ENCODE measurements around the gene IQCM.

The IQCM gene

DNA sequence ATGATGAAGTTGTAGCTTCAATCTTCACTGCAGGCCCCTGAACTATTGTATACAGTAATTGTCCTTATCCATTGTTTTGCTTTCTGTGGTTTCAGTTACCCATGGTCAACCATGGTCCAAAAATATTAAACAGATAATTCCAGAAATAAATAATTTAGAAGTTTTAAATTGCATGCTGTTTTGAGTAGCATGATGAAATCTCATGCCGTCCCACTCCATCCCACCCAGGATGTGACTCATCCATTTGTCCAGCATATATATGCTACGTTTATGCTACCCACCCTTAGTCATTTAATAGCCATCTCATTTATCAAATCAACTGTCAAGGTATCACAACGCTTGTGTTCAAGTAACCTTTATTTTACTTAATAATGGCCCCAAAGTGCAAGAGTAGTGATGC, 34.5 kb downstream of the IQCM start:
- DNase-seq (ENCODE audit: low read depth, low spot score) = no peak

DNA sequence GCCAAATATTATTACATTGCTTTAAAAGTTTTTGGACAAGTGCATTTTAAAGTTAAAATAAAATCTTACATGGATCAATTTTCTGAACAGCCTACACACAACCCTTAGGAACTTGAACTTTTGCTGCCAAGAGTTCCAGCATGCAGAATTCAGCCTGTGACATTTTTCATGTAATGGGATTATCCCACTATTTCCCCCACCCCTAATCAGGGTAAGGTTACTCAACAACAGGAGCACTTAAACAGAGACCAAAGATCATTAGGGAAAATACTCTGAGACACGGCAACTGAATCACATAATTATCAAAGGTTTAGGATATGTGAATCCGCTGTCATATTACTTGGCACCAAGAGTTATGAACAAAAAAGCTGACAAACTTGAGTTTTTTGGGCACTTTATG, 47.2 kb downstream of the IQCM start:
- DNase-seq (ENCODE audit: low read depth, low spot score) = no peak

DNA sequence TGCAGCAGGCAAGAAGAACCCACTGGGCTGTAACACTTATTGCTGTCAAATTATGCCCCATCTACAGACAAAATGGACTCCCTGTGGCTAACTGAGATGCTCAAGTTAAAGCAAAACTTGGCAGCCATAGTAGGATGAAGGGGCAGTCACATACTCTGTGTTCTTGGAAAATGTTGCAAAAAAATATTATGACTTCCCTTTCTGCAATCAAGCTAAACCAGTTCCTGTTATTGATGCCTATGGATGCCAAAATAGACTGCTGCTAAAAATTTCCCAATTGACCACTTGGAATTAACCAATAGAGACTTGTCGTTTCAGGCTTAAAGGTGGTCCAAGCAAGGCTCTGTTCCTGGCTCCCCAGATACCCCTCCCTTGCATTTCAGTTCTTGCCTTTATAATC, 49.5 kb downstream of the IQCM start:
- DNase-seq (ENCODE audit: low read depth, low spot score) = no peak

DNA sequence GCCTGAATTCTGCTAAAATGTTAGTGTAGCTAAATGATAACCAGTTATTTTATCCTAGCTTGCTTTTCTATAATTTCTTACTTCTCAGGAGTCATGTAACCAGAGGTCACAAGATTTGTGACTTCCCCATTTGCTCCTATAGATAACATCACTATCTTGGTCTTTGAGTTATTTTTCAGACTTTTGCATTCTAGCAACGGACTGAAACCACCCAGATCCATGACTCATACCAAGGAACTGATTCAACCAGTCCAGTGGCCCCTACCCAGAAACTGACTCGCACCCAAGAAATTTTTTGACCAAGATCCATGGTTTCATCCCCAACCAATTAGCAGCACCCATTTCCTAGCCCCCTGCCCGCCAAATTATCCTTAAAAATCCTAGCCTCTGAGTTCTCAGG, 50.0 kb downstream of the IQCM start:
- DNase-seq (ENCODE audit: low read depth, low spot score) = no peak

DNA sequence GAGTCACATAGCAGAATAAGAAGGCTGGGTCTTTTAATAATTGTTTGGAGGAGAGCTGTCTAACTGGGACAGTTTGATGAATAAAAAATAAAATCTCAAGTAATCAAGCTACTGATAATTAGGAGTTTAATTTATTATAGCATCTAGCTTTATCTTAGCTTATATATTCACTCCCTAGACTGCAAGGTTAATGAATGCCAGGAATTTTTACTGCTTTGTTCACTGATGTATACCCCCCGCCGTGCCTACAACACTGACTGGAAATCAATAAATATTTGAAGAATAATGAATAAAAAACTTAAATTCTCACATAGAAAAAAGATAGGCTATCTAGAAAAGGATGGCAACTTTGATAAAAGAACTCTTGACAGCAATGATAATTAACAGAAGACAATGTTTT, 59.7 kb downstream of the IQCM start:
- no peak for DNase-seq (ENCODE audit: low read depth, low spot score)

DNA sequence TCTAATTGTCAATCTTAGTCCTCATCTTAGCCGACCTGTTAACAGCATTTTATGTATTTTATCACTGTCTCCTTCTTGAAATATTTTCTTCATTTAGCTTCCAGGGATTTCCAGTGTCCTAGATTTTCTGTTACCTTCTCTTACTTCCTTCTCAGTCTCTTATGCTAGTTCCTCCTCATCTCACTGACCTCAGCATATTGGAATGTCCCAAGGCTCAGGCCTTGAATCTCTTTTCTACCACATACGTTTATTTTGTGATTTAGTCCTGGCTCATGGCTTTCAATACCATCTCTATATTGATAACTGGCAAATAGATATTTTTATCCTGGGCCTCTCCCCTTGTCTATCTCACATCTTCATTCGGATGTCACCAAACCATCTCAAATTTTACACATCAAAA, 61.1 kb downstream of the IQCM start:
- DNase-seq (ENCODE audit: low read depth, low spot score) = no peak

DNA sequence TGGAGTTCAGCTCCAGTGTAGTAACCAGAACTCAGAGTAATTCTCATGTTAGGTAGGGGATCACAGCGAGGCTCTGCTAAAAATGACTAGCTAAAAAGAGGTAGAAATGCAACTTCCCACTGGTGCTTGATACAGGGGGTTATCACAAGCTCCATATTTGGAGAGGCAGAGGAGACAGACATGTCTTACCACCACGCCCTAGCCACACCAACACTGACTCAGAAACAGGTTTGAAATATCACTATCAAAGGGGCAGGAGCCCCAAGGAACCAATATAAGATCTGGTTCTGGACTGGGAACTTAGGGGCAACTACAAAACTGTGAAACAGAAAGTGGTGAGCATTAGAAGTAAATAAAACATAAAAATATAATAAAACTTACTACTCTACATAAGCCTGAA, 62.9 kb downstream of the IQCM start:
- no peak for DNase-seq (ENCODE audit: low read depth, low spot score)

DNA sequence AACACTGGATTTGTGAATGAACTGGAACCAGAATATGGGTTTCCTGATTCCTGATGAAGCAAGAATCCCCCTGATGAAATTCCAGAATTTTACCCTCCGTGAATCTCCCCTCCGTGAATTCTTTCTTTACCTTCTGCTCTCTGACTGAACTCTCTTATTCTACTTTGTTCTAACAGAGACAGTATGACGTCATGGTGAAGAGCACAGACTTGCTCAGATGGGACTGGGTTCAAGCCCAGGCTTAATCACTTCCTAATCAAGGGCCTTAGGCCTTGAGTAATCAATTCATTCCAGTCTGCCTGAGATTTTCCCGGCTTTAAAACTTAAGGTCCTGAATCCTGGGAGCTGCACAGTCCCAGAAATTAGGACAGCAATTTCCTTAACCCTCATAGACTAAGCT, 64.5 kb downstream of the IQCM start:
- DNase-seq (ENCODE audit: low read depth, low spot score) = no peak

DNA sequence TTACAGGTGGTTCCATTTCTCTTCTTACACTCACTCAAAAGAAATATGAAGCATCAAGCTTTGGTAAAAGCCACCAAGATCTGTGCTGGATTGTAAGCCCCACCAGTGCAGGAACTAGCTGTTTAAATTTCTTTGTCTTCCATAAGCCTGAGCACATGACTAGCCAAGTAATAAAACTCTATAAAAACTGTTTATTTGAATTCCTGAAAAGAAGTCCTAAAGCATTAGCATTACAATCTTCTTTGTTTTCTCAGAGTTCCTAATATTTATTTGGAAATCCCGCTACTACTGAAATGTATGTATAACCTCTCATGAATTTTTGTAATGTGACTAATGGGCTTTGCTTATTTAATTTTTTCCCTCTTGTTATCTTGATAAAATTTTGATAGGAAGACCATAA, 65.9 kb downstream of the IQCM start:
- no peak for DNase-seq (ENCODE audit: low read depth, low spot score)

DNA sequence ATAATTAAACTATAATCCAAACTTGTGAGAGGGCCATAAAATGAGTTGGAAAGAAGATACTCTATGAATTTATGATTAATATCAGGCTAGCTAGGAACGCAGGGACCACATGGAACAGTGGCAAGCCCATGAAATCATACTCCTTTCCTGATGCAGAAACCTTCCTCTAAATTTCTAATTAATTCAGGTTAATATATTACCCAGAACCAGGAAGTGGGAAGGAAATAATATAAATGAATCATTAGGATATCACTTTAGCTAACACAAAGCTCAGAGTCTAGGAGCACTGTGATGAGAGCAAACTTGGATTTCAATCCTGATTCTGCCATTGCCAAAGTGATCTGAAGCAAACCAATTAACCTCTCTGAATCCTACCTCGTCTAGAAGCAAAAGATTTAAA, 68.0 kb downstream of the IQCM start:
- no peak for DNase-seq (ENCODE audit: low read depth, low spot score)

DNA sequence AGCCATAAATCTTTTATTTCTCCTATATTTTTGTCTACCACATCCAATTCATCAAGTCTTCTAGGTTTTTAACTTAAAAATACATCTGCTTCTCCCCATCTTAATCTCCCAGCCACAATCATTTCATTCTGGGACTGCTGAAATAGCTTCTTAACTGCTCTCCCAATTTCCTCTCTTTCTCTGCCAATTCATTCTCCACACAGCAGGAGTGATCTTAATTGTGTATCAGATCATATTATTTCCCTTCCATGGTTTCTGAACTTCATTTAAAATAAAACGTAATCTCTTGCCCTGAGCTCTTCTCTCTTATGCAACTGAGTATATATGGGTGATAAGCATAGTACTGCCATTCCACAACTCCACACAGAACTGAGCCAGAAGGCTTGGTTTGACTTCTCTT, 69.4 kb downstream of the IQCM start:
- DNase-seq (ENCODE audit: low read depth, low spot score) = no peak

DNA sequence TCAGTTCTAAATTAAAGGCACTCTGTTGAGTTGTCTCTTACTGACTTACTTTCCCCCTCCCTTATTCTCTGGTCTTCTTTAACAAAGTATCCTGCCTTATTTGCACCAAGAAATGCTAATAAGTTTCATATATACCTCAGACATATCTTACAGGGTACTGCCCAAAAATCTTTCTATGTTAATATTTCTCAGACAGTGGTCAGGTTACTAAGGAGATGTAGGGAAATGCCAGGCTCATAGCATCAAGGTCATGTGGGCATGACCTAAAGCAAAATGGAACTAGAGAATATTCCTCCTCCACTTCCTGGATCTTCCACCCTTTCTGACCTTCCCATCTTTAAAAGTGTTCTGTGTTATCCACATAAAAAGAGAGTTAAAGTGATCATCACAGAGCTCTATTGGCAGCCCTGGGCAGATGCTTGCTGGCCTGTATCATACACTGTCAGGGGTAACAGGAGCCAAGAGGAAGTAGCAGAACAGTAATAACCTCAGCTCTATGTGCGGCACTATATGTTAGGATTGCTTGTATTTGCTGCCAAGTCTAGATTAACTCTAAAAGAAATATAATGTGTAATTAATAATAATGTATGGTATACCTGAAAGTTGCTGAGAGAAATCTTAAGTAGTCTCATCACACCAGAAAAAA, 74.3 kb downstream of the IQCM start:
- DNase-seq (ENCODE audit: low read depth, low spot score) = no peak

DNA sequence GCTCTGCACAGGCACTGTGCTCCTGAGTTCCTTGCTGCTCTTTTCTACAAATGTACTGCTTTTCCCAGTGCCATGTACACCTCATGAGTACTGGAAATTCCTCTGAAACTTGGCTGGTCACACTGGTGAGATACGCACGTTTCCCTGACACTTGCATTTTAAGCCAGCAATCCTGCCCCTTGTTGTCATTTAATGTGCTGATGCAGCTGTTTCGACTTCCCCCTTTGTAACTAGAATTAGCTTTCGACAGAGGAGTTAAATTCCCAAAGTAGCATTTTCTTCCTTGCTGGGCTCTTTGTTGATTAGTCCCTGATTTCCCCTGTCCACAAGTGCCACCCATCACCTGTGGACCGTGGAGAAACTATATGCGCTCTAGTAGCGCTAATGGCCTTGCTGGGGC, 77.5 kb downstream of the IQCM start:
- DNase-seq (ENCODE audit: low read depth, low spot score) = no peak

DNA sequence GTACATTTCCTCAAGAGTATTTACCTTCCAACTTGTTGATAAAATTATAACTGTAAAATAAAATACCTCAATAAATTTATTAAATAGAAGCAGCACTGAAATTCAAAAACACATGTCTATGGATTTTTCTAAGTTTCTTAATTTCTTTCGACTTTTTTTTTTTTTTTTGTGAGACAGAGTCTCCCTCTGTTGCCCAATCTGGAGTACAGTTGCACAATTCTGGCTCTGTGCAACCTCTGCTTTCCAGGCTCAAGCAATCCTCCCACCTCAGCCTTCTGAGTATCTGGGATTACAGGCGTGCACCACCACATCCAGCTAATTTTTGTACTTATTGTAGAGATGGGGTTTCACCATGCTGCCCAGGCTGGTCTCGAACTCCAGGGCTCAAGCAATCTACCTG, 79.8 kb downstream of the IQCM start:
- DNase-seq (ENCODE audit: low read depth, low spot score) = no peak

DNA sequence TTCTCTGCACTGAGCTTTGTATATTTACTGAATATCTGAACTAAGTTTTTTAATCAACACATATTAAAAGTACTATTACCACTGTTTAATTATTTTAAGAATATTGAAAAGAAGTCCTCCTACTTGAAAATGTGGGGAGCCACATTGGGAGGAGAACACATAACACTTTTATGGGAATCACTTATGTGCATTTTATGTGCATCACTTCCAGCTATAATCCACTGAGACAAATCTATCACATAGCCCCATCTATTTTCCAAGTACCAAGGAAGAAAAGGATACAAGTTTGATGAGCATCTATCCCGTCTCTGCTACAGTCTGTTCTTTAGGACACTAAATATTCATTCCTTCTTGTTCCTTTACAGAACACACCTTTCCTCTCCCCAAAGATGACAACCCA, 87.2 kb downstream of the IQCM start:
- no peak for DNase-seq (ENCODE audit: low read depth, low spot score)

DNA sequence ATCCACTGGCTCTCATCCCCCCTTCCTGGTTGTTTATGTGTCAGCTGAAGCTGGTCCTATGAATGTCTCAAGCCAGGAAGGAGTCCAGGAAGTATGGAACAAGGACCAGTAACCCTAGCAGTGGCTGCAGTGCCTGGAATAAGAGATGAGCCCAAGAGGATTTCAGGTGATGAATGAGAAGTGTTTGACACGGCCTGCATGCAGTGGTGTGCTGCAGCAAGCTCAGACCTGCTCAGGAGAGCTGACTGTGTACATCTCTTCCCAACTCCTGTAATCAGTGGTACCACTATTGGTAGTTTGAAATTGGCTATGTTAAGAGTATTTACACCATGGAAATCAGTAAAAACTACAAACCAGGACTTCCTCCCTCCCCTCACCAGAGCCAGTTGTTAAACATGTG, 88.0 kb downstream of the IQCM start:
- no peak for DNase-seq (ENCODE audit: low read depth, low spot score)

DNA sequence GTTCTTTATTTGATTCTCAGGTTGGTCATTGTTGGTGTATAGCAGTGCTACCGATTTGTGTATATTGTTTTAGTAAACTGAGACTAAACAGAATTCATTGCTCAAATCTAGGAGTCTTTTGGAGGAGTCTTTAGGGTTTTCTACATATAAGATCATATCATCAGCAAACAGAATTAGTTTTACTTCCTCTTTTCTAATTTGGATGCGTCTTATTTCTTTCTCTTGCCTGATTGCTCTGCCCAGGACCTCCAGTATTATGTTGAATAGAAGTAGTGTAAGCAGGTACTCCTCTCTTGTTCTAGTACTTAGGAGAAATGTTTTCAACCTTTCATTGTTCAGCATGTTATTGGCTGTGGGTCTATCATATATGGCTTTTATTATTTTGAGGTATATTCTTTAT, 92.6 kb downstream of the IQCM start:
- no peak for DNase-seq (ENCODE audit: low read depth, low spot score)

DNA sequence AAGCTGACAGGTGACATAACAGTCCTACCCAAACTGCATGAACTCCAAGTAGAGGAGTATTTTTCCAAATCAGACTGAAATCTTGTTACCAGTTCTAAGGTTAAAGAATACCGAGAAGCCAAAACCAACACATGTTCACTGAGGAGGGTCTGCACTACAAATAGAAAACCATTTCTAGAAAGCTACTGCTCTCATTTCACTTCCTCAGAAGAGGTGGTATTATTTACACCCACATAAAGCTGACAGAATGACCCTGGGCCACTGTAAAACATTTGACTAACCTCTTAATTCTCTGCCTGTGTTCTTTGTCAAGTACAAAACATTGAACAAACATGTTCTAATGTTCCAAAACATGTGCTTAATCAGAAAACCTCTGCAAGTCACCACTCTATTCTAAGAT, 95.8 kb downstream of the IQCM start:
- no peak for DNase-seq (ENCODE audit: low read depth, low spot score)

DNA sequence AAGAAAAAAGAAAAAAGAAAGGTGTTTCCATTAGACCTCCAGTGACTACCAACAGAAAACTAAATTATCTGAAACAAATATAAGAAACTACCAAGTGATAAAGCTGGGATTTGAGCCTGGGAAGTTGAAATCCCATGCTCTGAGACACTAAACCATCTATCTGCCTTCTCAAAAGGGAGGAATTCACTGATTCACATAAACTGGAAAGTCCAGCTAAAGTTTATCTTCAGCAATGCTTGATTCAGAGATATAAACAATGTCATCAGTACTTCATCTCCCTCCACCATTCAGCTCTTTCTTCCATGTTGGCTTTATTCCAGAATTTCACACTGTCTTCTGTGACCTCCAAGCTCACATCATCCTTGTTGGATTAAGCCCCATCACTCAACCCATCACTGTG, 96.3 kb downstream of the IQCM start:
- DNase-seq (ENCODE audit: low read depth, low spot score) = no peak

DNA sequence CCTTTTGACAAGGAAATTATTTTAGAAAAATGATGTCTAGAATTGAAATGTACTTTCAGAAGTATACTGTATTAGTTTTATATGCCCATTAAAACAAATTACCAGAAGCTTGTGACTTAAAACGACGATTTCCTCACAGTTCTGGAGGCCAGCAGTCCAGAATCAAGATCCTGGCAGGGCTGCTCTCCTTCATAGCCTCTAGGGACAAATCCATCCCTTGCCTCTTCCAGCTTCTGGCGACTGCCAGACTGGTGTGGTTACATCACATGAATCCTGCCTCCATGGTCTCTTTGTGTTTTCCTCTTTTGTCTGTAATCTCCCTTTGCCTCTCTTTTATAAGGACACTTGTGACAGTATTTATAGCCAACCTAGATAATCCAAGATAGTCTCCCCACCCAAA, 97.1 kb downstream of the IQCM start:
- DNase-seq (ENCODE audit: low read depth, low spot score) = no peak

DNA sequence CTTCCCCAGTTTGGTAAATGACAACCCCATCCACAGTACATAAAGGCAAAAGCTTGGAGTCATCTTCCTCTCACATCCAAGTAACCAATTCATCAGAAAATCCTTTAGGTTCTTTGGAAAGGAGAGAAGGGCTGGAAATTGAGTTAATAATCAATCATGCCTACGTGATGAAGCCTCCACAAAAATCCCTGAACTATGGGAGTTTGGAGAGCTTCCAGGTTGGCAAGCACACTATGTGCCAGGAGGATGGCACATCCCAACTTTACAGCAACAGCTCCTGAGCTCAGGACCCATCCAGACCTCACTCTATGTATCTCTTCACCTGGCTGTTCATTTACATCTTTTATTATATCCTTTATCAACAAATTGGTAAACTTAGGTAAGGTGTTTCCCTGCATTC, 98.9 kb downstream of the IQCM start:
- DNase-seq (ENCODE audit: low read depth, low spot score) = no peak

DNA sequence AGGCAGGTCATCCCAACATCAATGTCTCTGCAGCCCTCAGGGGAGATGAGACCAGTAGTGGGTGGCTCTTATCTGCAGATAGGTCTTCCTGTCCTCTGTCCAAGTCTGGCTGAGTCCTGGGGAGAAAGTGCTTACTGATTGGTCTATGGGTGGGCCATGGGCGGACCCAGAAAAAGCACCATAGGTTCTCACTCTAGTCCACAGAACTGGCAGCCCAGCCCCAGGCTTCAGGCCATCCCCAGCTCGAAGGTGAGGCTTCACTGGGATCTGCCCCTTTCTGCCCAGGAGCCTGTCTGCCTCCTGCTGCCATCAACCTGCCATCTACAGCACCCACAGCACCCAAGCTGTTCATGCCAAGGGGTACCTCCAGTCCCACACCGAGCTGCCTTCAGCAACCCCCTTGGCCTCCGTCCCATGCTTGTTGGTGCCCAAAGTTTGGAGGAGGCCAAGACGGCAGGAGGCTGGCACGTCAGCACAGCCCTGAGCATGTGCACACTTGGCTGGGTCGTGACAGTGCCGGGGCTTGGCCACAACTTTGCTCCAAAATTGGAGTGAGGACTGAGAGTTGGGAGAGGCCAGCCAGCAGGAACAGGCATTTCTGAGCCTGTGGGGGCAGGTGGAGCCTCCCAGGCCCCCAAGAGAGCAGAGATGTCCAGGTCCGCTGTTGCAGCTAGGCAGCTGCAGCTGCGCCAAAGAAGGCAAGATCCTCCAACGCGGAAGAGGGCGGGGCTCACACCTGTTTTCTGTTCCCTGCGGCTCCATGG, 99.6 kb downstream of the IQCM start:
- no peak for DNase-seq (ENCODE audit: low read depth, low spot score)

DNA sequence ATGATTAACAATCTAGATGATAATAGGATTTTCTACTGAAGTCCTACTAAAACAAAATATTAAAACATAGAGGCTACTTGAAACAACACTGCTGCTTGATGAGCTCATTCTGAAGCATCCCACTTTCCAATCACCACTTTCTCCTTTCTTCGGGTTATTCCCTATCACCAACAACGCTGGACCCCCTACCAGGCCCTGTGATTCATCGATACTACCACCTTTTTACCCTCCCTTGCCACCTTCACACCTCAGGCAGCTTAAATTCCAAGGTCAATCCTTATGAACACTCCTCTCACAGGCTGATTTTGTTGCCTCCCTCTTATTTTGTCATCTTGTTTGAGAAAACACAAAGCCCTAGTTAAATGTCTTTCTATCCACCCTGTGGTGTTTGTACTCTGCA, 102.6 kb downstream of the IQCM start:
- no peak for DNase-seq (ENCODE audit: low read depth, low spot score)

Data from activated CD4-positive, CD25-positive, alpha-beta regulatory T cell treated with anti-CD3 and anti-CD28 coated beads, Interleukin-2, amount 50 U/mL, for 16 hours (primary cell).